ENCODE results near the gene MYLK4.

- TF ChIP-seq, protein P1, sequence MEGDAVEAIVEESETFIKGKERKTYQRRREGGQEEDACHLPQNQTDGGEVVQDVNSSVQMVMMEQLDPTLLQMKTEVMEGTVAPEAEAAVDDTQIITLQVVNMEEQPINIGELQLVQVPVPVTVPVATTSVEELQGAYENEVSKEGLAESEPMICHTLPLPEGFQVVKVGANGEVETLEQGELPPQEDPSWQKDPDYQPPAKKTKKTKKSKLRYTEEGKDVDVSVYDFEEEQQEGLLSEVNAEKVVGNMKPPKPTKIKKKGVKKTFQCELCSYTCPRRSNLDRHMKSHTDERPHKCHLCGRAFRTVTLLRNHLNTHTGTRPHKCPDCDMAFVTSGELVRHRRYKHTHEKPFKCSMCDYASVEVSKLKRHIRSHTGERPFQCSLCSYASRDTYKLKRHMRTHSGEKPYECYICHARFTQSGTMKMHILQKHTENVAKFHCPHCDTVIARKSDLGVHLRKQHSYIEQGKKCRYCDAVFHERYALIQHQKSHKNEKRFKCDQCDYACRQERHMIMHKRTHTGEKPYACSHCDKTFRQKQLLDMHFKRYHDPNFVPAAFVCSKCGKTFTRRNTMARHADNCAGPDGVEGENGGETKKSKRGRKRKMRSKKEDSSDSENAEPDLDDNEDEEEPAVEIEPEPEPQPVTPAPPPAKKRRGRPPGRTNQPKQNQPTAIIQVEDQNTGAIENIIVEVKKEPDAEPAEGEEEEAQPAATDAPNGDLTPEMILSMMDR (IDR thresholded peaks at IDR 0.05; ENCODE audit: poor library complexity): no peak
- no peak for TF ChIP-seq EZH2phosphoT487 (IDR thresholded peaks at IDR 0.05; ENCODE audit: low read depth, severe bottlenecking, unreplicated experiment)
- TF ChIP-seq EZH2 (IDR thresholded peaks at IDR 0.05; ENCODE audit: borderline replicate concordance): no peak
These were observed 104.4 kb downstream of the MYLK4 start for GRCh38 chr6:2646346-2646745.
